ENCODE data around the gene PGAM1.
"Not testable (repeated sequence)": the region's sequence is repeated elsewhere in the genome, so short reads cannot be mapped to it uniquely, and the experiment has no call there.

The PGAM1 gene

GRCh38 chr10:97407211-97407951, 18.6 kb upstream of the PGAM1 start:
- peak in 1 of 2 donors; percentile 47 for DNase-seq (ENCODE audit: extremely low read depth in 1 of 2, low read depth in 1 of 2)

- DNase-seq (ENCODE audit: extremely low read depth in 1 of 2, low read depth in 1 of 2) = no peak
These were observed 18.1 kb upstream of the PGAM1 start for GRCh38 chr10:97407952-97408248.

GRCh38 chr10:97408496-97408992, 17.4 kb upstream of the PGAM1 start:
- DNase-seq (ENCODE audit: extremely low read depth in 1 of 2, low read depth in 1 of 2) = no peak

GRCh38 chr10:97411406-97411805, 14.6 kb upstream of the PGAM1 start:
- no peak for DNase-seq (ENCODE audit: extremely low read depth in 1 of 2, low read depth in 1 of 2)

DNA sequence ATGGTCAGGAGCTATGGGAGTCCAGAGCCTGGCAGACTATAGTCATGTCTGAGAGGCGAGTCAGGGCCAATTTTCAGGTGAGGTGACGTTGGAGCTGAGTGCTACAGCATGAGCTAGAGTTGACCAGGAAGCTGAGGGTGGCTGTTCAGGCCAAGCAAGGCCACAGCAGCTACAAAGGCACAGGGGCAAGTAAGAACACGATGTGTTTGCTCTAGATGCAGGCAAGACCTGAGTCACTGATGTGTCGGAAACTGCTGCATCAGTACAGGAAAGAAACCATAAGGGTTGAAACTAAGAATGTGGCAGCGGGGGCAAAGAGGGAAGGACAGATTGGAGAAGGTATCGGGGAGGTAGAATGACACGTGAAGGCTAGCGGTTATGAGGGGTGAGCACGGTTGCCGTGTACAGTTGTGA, 13.1 kb upstream of the PGAM1 start:
- DNase-seq (ENCODE audit: extremely low read depth in 1 of 2, low read depth in 1 of 2) = peak in 1 of 2 donors; percentile 81

DNA sequence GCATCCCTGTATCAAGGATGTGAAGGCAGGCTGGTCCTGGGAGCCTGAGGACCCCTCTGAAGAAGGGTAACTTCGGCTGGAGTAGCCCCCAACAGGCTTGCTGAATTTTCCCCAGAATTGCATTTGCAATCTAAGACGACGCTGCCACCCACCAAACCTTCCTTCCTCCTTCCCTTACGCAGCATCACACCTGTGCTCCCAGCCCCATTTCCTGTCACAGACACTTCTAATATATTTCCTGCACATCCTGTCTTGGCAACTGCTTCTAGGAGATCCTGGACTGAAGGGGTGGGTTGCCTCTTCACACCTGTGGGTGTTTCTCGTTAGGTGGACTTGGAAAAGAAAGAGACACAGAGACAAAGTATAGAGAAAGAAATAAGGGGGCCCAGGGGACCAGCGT, 9.4 kb upstream of the PGAM1 start:
- DNase-seq (ENCODE audit: extremely low read depth in 1 of 2, low read depth in 1 of 2) = no peak

DNA sequence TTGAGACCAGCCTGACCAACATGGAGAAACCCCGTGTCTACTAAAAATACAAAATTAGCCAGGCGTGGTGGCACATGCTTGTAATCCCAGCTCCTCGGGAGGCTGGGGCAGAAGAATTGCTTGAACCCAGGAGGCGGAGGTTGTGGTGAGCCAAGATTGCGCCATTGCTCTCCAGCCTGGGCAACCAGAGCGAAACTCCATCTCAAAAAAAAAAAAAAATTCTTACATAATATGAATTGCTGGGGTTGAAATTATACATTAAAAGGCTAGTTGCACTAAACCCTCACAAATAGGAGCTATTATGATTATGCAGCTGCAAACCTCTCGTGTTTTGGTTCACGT, 2.3 kb upstream of the PGAM1 start:
- not testable (repeated sequence) for DNase-seq (ENCODE audit: extremely low read depth in 1 of 2, low read depth in 1 of 2)

DNA sequence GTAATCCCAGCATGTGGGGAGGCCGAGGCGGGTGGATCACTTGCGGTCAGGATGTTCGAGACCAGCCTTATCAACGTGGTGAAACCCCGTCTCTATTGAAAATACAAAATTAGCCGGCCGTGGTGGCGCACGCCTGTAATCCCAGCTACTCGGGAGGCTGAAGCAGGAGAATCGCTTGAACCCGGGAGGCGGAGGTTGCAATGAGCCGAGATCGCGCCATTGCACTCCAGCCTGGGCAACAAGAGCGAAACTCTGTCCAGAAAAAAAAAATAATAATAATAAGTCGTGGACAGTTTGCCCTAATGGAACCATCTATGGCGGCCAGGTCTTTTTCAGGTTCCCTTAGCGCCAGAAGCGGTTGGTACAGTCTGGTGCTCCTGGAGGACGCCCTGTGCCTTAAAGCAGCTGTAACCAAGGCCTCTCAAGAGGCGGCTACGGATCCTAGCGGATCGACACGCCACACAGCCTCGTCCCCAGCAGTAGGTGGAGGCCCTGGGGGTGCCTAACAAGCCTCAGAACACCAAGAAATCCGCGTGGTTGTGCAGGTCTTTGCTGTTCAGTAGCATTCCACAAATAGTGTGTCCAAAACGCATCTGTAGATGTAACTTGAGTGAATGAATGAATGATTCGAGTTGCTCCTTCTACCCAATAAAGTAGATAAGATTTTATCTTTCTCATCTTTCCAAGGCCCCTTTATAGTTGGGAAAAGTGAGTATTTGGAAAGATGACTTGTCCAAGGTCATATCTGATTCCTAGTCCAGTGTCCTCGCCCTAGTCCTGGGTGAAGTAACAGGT, 982 bp downstream of the PGAM1 start:
- DNase-seq (ENCODE audit: extremely low read depth in 1 of 2, low read depth in 1 of 2) = no peak

DNA sequence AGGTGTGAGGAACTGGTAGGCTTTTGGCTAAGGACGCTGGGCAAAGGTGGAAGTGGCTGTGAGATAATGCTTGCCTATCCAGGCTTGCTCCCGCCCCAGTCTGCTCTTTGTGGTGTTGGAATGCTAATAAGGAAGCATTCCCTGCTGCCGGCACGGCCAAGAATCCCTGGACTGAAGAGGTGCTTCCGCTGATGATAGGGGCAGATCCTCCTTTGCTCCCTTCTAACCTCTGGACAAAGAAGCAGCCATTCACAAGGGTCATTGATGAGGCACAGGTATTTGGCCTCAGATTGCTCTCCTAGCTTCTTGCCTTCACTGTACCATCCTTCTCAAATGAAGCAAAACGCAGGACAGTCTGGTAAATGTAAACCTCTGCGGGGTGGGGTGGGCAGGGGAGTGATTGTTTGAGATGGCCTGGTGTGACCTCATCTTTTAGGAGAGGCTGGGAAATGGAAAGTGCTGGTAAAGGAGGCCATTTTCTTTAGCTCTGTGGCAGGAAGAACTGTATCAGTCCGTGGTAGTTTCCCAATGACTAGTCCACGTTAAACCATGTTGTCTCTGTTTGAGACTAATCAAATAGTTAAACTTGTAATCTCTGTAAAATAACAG, 1.7 kb downstream of the PGAM1 start:
- peak in 1 of 2 donors; percentile 39 for DNase-seq (ENCODE audit: extremely low read depth in 1 of 2, low read depth in 1 of 2)

DNA sequence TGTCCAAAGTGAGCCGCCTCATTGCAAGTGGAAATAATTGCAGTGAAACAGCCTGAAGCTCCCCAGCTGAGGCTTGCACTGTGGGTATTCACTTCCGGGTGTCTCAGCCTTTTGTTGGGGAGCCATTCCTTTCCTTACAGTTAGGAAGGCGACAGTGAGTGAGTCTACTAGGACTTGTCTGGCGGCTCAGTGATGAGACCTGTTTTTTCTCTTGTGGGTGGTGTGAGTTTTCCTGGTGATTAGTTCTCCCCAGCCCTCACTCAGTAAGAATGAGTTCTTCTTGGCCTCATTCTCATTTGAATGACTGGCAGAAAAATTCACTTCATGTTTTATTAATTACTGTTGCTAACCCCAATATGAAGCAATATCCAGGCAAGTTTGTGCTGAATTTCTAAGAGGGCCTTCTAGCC, 2.6 kb downstream of the PGAM1 start:
- DNase-seq (ENCODE audit: extremely low read depth in 1 of 2, low read depth in 1 of 2) = no peak

DNA sequence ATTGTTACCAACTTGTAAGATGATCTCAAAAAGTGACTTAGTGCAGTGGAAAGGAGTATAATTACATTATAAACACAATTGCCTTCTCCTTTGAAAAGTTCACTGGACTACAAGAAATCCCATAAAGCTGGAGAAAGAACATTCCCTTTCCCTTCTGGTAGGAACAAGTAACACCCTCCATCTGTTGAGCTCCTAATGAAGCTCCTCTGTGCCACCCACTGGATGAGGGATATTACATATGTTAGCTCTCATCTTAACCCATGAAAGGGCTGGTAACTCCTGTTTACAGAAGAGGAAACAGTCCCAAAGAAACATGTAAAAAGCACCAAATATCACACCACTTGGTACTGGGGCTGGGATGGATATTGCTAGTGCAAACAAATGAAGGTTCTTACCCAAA, 8.1 kb downstream of the PGAM1 start:
- DNase-seq (ENCODE audit: extremely low read depth in 1 of 2, low read depth in 1 of 2) = no peak

DNA sequence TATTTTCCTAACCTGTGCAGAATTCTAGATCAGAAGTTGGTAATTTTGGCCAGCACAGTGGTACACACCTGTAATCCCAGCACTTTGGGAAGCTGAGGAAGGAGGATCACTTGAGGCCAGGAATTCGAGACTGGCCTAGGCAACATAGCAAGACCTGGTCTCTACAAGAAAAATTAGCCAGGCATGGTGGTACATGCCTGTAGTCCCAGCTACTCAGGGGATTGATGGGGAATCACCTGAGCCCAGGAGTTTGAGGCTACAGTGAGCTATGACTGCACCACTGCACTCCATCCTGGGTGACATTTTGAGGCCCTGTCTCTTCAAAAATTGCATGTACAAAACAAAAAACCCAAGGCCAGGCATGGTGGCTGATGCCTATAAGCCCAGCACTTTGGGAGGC, 8.6 kb downstream of the PGAM1 start:
- no peak for DNase-seq (ENCODE audit: extremely low read depth in 1 of 2, low read depth in 1 of 2)

DNA sequence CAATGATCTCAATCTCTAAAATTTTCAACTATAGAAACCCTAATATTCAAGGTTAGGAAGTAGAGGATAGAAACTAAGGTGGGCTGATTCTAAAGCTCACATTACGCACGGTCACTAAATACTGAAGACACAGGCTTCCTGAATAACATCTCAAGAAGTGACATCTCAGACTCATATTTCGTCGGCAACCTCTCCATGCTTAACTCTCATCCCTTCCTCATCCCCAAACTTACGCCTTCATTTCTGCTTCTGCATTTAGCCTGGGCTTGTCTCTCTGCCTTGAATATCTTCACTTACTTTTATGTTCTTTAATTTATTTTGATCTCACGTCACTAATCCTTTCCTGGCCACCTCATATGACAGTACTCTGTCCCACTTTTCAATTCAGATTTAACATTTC, 9.2 kb downstream of the PGAM1 start:
- no peak for DNase-seq (ENCODE audit: extremely low read depth in 1 of 2, low read depth in 1 of 2)

GRCh38 chr10:97442277-97442676, 16.3 kb downstream of the PGAM1 start:
- no peak for DNase-seq (ENCODE audit: extremely low read depth in 1 of 2, low read depth in 1 of 2)

- DNase-seq (ENCODE audit: extremely low read depth in 1 of 2, low read depth in 1 of 2) = no peak
These were observed 18.2 kb downstream of the PGAM1 start for GRCh38 chr10:97444212-97444611.

GRCh38 chr10:97445357-97445721, 19.3 kb downstream of the PGAM1 start:
- no peak for DNase-seq (ENCODE audit: extremely low read depth in 1 of 2, low read depth in 1 of 2)

- DNase-seq (ENCODE audit: extremely low read depth in 1 of 2, low read depth in 1 of 2) = peak; percentile 75 to 95
These were observed 20.0 kb downstream of the PGAM1 start, which contains the start of the genes EXOSC1 and ZDHHC16 for GRCh38 chr10:97445722-97446639. TSS of gene EXOSC1 (minus strand) at chr10:97446006. CDS start at chr10:97445985, 21 bp downstream. TSS of gene ZDHHC16 (plus strand) at chr10:97446175. CDS start at chr10:97451676, 5,501 bp downstream.

DNA sequence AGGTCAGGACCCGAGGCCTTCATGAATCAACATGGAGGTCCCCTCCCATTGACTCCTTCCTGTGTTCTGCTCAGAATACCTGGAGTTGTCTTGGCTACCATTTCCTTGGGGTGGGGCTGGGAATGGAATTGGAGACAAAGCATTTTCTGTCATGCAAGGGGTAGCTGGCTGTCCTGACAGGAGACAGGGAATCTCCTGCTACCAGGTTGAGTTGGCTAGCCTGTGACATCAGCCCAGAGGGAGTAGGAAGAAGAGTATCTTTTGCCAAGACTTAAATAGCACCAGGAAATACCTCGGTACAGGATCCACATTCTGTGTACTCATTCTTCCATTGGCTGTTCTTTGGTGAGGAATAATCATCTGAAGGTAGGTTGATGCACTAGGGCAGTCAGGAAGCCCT, 24.8 kb downstream of the PGAM1 start:
- DNase-seq (ENCODE audit: extremely low read depth in 1 of 2, low read depth in 1 of 2) = no peak

DNA sequence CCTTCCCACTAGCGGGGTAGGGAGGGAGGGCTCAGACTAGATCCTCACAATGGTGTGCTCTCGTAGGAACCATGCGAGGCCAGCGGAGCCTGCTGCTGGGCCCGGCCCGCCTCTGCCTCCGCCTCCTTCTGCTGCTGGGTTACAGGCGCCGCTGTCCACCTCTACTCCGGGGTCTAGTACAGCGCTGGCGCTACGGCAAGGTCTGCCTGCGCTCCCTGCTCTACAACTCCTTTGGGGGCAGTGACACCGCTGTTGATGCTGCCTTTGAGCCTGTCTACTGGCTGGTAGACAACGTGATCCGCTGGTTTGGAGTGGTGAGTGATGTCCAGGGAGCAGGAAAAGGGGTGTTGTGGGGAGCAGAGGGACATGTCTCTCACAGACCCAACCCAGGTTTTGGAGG, 25.6 kb downstream of the PGAM1 start:
- DNase-seq (ENCODE audit: extremely low read depth in 1 of 2, low read depth in 1 of 2) = no peak

DNA sequence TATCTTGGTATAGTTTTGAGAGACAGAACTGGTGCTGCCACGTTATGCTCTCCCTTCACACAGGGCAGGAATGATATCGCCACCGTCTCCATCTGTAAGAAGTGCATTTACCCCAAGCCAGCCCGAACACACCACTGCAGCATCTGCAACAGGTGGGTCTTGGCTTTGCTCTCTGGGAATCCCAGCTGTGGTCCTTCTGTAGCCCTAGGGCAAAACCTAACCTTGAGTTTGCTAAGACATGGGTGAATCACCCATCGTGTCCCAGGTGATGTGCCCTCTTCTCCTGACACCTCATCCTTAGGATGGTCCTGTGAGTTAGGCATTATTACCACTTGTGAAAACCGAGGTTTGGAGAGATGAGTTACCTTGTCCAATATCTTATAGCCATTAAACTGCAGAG, 26.4 kb downstream of the PGAM1 start:
- DNase-seq (ENCODE audit: extremely low read depth in 1 of 2, low read depth in 1 of 2) = no peak

All from stimulated activated CD8-positive, alpha-beta memory T cell treated with anti-CD3 and anti-CD28 coated beads, Interleukin-7, amount 100 ng/mL, for 48 hours (primary cell).